T follicular helper cell (primary cell): ENCODE measurements around the gene BRINP3.
"Not testable (repeated sequence)": the region's sequence is repeated elsewhere in the genome, so short reads cannot be mapped to it uniquely, and the experiment has no call there.

ENCODE experiments used
- DNase-seq: peaks from one replicate; pipeline ENCODE4 v3.0.0-alpha.2; 2020; ENCODE audit warnings: low read depth
- total RNA-seq, 2 experiments: gene quantifications; one replicate each; lab custom pipeline; 2026; lab: John Stamatoyannopoulos, UW

Gene BRINP3
- 0 reads per million in 2 experiments for total RNA-seq

DNA sequence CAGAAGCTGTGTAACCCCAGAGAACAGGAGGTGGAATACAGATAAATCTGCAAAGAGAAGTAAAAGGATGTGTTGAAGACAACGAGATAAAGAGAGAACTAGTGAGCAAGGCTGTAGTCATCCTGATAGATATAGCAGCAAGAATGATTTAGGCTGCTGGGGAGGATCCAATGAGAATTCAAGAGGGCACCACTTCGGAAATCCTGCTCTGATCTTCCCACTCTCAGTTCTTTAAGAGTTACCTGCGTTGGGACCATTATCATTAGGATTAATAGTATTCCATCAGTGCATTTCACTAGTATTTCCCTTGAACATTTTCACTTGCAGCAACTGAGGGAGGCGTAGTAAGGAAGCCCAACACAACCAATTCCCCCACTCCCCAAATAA, at the start of gene BRINP3:
TSS of gene BRINP3 (minus strand) at position 103 of the 387 bp plus-strand sequence.
- DNase-seq = no peak

DNA sequence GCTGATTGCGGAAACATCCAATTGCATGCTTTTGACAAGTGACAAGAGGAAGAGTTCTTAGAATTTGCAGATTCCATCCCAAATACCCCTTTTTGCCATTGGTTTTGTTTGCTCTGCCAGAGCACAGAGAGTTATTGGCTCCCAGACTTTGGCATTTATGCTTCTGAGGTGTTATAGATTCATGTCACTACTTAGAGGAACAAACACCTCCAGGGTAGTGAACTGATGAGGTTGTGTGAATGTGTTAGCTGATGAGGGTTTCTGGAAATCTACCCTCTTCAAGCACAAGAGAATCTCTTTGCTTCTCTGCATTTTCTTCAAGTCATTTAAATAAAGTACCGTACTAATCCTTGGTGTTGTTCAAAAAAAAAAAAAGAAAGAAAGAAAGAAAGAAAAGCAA, 33.9 kb upstream of the BRINP3 start:
- no peak for DNase-seq

DNA sequence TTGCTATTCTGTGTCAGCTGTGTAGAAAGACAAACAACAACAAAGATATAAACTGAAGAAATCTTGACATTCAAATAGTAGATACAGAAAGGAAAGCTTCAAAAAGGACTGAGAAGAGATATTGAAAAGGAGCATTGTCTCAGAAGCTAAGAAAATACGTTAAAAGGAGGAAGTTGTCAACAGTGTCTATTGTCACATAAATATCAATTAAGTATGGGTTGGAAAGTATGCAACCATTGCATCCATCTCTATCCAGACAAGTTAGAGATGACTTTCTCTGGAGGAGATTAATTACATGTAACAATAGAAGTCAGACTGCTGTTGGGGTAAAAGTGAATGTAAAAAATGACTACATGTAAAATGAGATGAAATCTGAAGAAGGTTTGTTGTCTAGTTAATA, 29.7 kb upstream of the BRINP3 start:
- DNase-seq = no peak

DNA sequence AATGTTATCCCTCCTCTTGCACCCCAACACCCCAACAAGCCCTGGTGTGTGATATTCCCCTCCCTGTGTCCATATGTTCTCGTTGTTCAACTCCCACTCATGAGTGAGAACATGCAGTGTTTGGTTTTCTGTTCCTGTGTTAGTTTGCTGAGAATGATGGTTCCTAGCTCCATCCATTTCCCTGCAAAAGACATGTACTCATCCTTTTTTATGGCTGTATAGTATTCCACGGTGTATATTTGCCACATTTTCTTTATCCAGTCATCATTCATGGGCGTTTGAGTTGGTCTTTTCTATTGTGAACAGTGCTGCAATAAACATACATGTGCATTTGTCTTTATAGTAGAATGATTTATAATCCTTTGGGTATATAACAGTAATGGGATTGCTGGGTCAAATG, 26.9 kb upstream of the BRINP3 start:
- DNase-seq = not testable (repeated sequence)

DNA sequence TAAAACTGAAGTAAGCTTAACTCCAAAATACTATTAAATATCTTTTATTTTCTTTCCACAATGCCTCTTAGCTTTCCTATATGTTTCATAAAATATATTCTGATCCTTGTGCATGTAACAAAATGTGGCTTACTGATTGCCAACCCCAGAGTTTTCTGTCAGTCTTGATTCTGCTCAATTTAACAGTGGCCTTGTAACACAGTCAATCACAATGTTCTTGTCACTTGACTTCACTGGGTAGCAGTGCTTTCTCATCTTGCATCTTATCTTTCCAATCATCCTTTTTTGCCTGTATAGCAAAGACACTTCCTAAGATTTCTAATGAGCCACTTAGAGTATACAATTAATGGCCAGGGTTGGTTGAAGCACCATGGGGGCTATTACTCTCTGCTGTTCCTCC, 19.9 kb upstream of the BRINP3 start:
- no peak for DNase-seq

DNA sequence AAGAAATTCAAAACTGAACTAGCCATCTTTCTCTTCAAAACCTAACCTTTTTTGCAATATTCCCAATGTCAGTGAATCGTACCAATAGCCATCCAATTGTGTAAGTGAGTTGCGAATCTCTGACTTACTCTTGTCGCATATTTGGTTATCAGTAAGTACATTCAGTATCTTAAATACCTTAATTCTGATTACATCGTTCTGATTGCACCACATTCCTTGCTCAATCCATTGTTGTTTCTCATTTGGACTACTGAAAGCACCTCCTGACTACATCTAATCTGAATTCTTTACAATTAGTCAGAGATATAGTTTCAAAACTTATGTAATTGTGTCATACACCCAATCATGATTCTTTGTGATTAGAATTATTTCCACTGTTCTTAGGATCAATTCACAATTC, 16.8 kb upstream of the BRINP3 start:
- no peak for DNase-seq

DNA sequence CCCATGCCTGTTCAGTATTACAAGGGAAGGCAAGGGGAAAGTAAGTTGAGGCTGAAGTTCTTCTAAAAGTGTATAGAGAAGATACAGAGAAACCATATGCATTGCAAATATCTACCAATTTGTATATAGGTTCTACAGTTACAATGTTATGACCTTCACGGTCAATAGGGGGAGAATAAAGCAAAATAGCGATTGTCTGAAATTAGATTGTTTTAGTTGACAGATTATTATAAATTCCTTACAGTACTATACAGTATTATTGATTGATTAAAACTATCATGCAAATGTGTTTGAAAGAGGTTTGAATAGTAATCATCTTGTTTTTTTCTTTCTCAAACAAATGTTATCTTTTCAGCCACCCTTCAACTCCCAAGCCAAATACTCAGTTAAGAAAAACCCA, 13.7 kb upstream of the BRINP3 start:
- DNase-seq = no peak

DNA sequence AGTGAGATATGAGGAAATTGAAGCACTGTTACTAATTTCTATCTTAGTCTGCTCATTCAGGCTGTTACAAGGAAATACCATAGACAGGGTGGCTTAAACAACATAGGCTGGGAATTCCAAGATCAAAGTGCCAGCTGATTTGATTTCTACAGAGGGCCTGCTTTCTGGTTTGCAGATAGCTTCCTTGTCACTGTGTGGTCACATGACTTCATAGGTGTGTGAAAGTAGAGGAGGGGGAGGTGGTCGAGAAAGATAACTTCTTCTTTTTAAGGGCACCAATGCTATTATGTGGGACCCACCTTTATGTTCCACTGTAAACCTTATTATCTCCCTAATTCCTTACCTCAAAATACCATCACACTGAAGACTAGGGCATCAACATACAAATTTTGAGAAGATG, 6.4 kb upstream of the BRINP3 start:
- no peak for DNase-seq

DNA sequence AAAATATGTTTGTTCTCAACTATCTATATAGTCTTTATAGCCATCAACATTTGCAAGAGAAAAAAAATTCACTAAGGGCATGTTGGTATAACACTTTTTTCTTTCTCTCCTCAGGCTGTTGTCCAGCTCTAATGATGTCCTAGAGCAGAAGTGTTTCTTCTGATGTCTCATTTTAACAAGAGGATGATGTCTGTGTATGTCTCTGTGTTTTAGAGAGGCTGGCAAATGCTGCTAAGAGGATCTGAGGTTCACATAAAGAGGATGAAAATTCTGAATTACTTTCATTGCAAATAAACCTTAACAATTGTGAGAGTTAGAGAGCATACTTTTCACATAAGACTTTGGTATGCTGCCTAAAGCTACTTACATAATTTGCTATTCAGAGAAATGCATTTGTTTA, 2.6 kb upstream of the BRINP3 start:
- DNase-seq = no peak

DNA sequence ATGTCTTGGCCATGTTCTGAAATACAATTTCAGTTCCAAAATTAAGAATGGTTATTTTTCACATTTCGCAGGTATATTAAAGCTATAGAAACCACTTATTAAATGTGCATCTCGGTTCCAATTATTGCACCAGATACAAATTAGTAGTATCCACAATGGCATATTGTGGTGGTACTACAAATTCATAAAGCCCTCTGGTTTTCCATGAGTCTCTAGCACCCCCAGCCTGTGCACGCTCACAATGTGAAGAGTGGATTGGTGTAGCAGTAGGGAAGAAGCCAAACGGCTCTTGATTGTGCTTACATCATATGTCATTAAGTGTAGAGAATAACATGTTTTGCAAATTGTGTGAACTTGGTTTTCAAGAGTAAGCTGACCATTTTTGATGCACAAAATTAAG, 1.9 kb upstream of the BRINP3 start:
- DNase-seq = no peak

DNA sequence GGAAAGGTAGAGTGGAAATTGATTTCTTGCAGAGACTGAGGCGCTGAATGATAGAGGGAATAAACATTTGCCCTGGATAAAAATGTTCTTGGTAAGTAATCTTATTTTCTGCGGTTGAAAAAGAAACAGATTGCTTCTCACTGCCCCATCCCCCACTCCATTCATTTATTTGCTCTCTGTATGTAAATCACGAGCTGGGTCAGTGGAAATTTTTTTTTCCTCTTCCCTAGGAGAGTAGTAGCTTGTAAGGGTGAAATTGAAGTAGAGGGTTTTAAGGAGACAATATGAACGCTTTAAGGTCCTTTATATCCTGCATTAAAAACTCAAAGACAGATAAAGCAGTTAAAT, 1.4 kb upstream of the BRINP3 start:
- DNase-seq = no peak

DNA sequence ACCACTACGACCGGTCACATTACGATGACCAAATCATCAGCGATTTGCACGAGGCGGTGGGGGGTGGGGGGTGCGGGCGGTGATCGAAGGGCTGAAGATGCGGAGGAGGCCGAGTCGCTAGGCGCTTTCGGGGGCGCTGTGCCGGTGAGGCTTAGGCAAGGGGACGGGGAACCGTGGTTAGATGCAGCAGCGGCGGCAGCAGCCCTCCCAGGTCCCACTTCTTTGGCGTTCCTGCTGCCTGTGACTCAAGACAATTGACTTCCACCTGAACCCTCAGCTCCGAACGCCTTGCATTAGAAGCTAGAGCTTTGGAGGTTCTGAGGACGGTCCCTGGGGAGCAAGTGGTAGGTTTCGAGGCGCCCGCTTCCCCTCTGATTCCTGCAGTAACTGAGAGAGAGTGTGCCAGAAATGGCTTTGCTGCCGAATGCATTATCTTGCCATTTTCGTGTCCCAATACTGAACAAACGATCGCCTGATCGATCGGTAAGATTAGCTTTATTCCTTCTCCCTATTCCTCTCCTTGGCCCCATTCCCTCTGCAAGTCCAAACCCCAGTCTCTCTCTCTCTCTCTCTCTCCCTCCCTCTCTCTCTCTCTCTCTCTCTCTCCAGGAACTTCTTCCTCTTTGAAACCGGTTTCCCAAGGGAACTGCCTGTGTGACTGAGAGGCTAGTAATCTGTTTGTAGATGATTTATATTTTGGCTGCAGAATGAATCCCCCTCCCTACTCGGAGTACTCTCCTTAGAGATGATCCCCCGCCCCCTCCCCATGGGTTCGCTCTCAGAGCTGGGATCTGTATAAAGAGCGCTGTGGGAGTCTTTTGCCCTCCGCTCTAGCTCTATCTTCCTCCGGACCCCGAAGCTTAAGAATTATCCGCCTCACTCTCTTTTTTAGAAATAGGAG, 735 bp upstream of the BRINP3 start:
- DNase-seq = no peak

DNA sequence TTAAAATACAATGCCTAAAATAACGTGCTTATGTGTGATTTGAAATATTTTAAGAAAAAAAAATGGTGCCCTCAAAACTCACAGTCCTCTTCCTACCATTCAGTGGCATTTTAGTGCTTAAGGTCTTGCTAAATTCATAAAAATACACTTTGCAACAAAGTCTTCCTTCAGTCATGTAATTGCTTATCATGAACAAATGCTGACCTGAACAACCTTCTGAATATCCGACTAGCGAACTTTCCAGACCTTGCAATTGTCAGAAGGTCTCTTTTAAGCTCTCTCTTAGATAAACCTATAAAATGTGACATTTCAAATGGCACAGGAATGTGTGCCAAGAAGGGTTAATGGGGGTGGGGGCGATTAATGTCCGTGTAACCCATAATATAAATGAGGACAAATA, 858 bp downstream of the BRINP3 start:
- DNase-seq = no peak

DNA sequence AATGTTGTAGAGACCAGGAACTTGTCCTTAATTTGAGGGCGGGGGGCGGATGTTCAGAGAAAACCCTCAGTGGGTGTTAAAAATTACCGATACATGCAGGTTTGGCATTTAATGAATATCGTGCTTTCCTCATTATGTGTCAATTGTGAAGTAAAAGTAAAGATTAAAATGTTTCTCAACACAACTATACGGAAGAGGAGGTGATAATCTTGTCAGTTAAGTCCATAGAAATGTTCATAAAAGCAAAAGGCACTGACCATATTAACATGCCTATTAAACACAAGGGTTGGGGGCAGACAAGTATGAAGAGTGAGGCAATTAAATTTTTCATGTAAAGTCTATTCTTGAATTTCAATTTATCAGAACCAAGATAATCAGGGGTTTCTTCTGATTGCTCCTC, 1.3 kb downstream of the BRINP3 start:
- DNase-seq = no peak

DNA sequence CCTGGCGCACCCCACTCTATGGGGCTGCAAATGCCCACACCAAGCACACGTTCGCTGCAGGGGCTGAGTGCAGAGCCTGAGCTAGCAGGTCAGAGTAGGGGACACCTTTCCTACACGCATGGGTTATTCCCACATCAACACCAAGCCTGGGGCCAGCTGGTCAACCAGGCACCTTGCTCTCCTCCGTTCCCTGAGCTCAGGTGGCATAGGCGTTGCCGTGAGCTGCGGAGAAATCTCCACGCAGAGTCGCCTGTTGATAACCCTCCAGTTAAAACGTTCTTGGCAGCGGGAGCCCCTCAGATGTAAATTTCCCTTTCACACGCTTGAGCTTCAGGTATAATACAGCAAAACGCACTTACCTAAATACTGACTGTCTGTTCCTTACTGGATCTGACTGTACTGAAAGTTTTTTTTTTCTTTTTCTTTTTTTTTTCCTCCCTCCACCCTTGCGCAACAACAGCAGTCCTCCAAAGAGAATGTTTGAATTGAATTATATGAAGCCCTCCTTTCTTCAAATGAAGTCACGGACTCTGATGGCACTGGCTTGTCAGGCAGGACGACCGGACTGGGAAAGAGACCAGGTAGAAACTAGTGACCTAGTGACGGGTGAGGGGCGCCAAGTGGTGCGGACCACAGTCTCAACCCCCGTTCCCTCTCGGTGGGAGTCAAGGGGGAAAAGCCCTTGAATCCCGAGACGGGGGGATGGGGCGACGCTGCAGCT, 2.1 kb downstream of the BRINP3 start:
- no peak for DNase-seq

DNA sequence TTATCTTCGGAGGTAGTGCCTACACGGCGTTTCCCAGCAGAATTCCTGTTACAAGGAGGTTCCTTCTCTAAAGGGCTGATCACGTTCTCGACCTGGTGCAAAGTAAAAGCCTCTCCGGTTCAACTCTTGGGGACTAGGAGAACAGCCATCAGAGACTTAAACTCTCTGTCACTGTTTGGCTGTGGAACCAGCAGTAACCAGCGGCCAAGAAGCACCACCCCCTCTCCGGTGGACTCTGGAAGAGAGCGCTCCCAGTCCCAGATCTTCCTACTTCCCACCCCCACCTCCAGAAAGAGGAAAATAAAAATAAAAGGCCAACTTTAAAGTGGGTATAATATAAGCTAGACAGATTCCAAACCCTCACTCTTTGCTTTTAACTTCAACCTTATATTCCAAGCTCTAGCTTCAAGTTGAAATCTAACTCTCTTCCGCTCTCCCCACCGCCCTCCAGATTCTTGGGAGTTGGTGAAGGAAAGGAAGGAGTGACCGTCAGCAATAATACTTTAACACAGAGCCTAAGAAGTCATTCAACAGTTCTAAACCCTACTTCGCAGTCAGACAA, 2.9 kb downstream of the BRINP3 start:
- DNase-seq = no peak

DNA sequence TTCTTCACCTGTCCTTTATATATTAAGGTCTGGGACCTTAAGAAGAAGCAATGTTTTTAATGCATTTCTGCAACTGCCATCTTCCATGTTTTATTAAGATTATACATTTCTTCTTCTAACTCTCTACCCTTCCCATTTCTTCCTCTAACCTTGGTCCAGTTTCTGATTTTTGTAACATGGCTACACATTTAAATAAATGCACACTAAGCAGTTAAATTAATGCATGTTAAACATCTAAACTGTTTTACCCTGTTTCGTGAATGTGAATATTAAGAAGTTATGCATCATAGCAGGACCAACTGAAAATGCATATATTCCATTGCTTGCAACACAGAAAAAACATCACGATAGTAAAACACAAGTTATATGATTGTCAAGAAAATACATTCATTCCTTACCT, 3.7 kb downstream of the BRINP3 start:
- no peak for DNase-seq

DNA sequence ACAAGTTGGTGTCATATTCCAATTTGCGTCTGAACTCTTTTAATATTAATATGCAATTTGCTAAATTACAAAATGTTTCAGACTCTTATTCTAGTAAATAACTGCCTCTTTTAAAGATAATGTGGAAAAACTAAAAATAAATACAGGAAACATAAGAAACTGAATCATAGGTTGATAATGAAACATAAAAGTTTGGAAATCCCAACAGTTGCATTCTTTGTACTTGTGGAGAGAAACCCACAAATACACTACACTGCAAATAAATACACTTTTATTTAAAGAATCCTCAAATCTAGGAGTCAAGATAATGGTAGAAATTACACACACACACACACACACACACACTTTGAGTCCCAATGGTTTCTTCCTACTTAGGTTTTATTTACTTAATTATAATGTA, 5.2 kb downstream of the BRINP3 start:
- no peak for DNase-seq

DNA sequence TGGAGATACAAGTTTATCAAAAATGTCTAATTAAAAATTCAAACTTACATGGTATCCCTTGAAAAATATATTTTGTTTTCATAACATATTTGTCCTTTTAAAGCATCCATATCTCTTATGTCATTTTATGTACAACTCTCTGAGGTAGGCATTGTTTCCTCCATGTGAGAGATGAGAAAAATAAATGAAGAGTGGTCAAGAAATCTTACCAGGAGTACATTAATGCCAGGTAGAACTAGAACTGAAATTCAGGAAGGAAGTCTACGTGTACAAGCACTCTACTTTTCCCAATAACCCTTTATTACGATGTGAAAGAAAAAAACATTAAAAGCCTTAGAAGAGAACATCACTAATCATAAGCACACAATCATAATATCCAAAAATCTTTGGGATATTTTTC, 5.6 kb downstream of the BRINP3 start:
- DNase-seq = no peak

DNA sequence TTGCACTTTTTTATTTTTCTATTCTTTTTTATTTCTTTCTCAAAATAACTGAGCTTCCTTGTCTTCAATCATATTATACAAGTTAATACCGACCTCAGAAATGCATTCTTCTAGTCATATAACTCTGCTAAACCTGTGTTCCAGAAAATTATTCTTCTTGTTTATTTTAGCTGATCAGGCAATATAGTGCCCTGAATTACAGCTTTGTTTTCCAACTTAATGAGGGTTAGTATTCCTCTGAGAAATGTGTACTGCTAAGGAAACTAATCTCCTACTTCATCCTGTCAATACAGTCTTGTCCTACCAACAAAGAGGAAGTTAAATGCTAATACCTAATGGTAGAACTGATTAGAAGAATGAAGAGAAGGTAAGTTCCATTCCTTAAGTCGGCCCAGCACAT, 13.0 kb downstream of the BRINP3 start:
- no peak for DNase-seq

DNA sequence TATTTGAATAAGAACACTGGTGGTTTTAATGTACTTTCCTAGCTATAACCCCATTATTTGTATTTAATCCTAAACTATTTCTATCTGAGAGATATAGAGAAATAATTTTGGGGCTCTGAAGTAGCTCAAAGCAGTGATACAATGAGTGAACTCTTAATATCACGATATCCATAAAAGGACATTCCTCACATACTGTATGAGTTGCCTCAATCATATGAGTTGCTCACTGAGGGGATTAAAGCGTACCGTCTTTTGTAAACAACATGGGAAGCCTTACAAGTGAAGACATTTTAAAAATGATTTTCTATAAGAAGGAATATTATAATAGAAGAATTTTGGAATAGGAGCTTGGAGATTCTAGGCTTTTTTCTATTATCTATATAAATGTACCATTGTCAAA, 21.5 kb downstream of the BRINP3 start:
- no peak for DNase-seq

DNA sequence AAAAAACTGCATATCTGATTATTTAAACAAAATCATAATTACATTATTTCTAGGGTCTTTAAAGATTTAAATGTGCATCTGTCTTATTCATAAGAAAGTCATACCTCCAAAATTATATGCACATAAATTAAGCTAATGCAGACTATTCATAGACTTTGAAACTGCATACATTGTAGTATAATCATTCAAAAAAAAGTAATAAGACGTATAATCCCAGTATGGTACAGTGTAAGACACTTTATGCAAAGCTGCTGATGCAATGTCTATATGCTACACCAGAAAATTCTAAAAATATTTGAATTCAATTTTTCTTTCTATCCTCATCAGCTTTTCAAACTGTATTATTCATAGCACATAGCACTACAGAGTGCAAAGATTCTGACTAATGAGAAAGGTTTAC, 22.0 kb downstream of the BRINP3 start:
- no peak for DNase-seq

DNA sequence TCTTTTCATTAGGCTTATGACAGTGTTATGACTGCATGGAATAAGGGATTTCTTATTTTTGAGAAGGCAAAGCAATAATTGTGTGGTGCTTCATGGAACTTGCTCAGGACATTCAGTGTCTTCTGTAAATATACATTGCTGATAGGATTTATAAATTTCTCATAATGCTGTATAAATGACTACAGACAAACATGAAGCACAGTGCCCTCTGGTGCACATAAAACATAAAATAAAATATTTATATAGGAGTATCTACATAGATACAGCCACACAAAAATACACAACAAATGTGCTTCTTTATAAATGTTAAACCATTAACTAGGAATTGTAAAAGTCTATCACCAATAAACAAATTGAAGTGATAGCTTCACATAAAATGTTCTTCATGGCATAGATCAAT, 24.1 kb downstream of the BRINP3 start:
- DNase-seq = no peak
